B cell (primary cell): ENCODE measurements around the gene PAPOLB.

Source experiments
- CTCF ChIP-seq: fragments of 200-600 bp; IDR thresholded peaks from one replicate; pipeline ENCODE4 v1.8.0; 2022; ENCODE audit warnings: antibody characterized with exemption, mild to moderate bottlenecking
- EZH2 ChIP-seq: IDR thresholded peaks from 2 replicates; pipeline ENCODE4 v1.6.1; 2012; ENCODE audit warnings: borderline replicate concordance, low read depth, mild to moderate bottlenecking, moderate library complexity, low read length; ENCODE audit not compliant: insufficient read depth, poor library complexity, severe bottlenecking

- no peak for TF ChIP-seq CTCF
- TF ChIP-seq EZH2 = no peak
These were observed 6.7 kb upstream of the PAPOLB start for GRCh38 chr7:4868493-4868892.
